GM12891 (cell line): ENCODE results near the gene LOXL3.

ENCODE experiments used
- DNase-seq: peaks from one replicate; pipeline ENCODE4 v3.0.0; 2011; ENCODE audit warnings: low spot score; ENCODE audit not compliant: insufficient read length
- FAIRE-seq: peaks from 2 replicates; lab custom pipeline; 2011; peaks lifted over from hg19 to GRCh38; lab: Jason Lieb, UNC
- PAX5 ChIP-seq: IDR thresholded peaks from 2 replicates; pipeline ENCODE4 v1.6.1; 2011; ENCODE audit warnings: low read length, moderate library complexity, mild to moderate bottlenecking; ENCODE audit not compliant: insufficient read depth, severe bottlenecking
- POLR2A ChIP-seq: IDR thresholded peaks from 2 replicates; pipeline ENCODE4 v1.6.1; 2011; ENCODE audit warnings: low read depth, low read length, control low read depth
- POLR2AphosphoS5 ChIP-seq: IDR thresholded peaks from 2 replicates; pipeline ENCODE4 v1.6.1; 2011; ENCODE audit warnings: low read depth, low read length, control low read depth
- POU2F2 ChIP-seq: IDR thresholded peaks from 2 replicates; pipeline ENCODE4 v1.6.1; 2011; ENCODE audit warnings: low read depth, mild to moderate bottlenecking, control low read depth, low read length, moderate library complexity
- SPI1 ChIP-seq: IDR thresholded peaks from 2 replicates; pipeline ENCODE4 v1.6.1; 2011; ENCODE audit warnings: low read depth, low read length, control low read depth
- TAF1 ChIP-seq: IDR thresholded peaks from 2 replicates; pipeline ENCODE4 v1.6.1; 2011; ENCODE audit warnings: low read depth, low read length, control low read depth

LOXL3 gene

GRCh38 chr2:74482801-74483674 is 70.7 kb downstream of the LOXL3 start, which contains the start of the genes CCDC142 and TTC31:
Gene CCDC142, minus strand, starts transcription at chr2:74482998. Its CDS starts 161 bp downstream, at chr2:74482837.
Gene TTC31, plus strand, starts transcription at chr2:74483081. Its CDS starts 15 bp downstream, at chr2:74483096.
- TF ChIP-seq PAX5 (no peak), POLR2AphosphoS5 (peak; percentile 64), POU2F2 (peak; percentile 66; the same call in 1 of the 2 replicates), POLR2A (peak; percentile 70), TAF1 (peak; percentile 93), SPI1 (peak; percentile 29; the same call in 1 of the 2 replicates)
- peak; percentile 97 for FAIRE-seq
- peak; percentile 88 for DNase-seq
